ENCODE data around the gene TMEM140. TPM values are rescaled to one million over a fixed set of nuclear protein-coding genes. Genes with fewer than 3 reads are reported as not detected.

TMEM140 gene
- total and polyA plus RNA-seq, 2 of the 13 experiments (the other 11 are each of a cell fraction or from before 2014, with no cell fraction given): 9.2 to 21.7 TPM

DNA sequence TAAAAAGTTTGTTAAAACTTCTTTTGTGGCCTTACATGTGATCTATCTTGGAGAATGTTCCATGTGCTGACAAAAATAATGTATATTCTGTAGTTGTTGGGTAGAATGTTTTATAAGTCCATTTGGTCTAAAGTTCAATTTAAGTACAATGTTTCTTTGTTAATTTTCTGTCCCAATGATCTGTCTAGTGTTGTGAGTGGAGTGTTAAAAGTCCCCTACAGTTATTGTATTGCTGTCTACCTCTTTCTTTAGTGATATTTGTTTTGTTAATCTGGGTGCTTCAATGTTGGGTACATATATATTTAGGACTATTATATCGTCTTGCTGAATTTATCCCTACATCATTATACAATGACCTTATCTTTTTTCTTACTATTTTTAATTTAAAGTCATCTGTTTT, 6.9 kb downstream of the TMEM140 start:
- intact Hi-C loops (cut with micrococcal nuclease; ENCODE audit: unreplicated experiment): loop anchor here (2.0 kb wide), 1 partner anchor 16 kb away; the partner anchor contains the start of gene CYREN
- CTCF ChIA-PET (ENCODE audit: low intra/inter-chr PET ratio, low total read pairs): no interaction called here
- Histone ChIP-seq H3K27me3 (ENCODE audit: control insufficient read depth in 1 of 2, insufficient read depth in 2 of 2, low read length in 2 of 2) (no peaks in the 10 kb centered on the region), H3K4me1 (ENCODE audit: insufficient read depth, low read length) (peaks cover 77% of the 10 kb centered on the region), H3K79me2 (ENCODE audit: insufficient read depth, low read length) (peaks cover 91% of the 10 kb centered on the region), H2AFZ (ENCODE audit: low read length) (no peak overlapping the region), H3K4me2 (ENCODE audit: low read depth, low read length) (peak overlapping the region; percentile 50), H3K9me3 (ENCODE audit: low read length) (peaks cover 20% of the 10 kb centered on the region), H3K27ac (ENCODE audit: extremely low read length, insufficient read depth, low read length) (no peak overlapping the region), H4K20me1 (ENCODE audit: insufficient read depth, low read length) (no peaks in the 10 kb centered on the region; the same call in none of the 2 replicates), H3K9ac (ENCODE audit: insufficient read depth, low read depth, low read length) (no peak overlapping the region), H3K36me3 (replicated peaks in 1 of 2; ENCODE audit: control insufficient read depth in 1 of 2, insufficient read depth in 2 of 2, low read length in 2 of 2) (peaks cover 4 to 22% of the 10 kb centered on the region in 2 experiments; a peak in 3 of 5 replicates), H3K4me3 (replicated peaks in 1 of 3; ENCODE audit: insufficient read depth in 1 of 3, low read depth in 2 of 3, low read length in 3 of 3) (no peak overlapping the region)
- DNase-seq (ENCODE audit: low spot score) (peak; percentile 49), ATAC-seq (peak; percentile 58), FAIRE-seq (no peak)
- TF ChIP-seq U2AF2 (IDR thresholded peaks at IDR 0.05; ENCODE audit: low read depth, low read length) (no peak), SOX13 (IDR thresholded peaks at IDR 0.05) (no peak), SOX13 (CRISPR knock-in tag; conservative IDR thresholded peaks at IDR 0.05 in 1 of 2, IDR thresholded peaks at IDR 0.05 in 1 of 2) (peak in 1 of 2 experiments; percentile 78; a peak in 2 of 4 replicates), CAMTA2 (CRISPR knock-in tag; IDR thresholded peaks at IDR 0.05; ENCODE audit: borderline replicate concordance) (no peak), ZFP62 (CRISPR knock-in tag; IDR thresholded peaks at IDR 0.05) (no peak), HNF4A (CRISPR knock-in tag; IDR thresholded peaks at IDR 0.05) (peak; percentile 19; the same call in 1 of the 2 replicates), ZNF432 (CRISPR knock-in tag; IDR thresholded peaks at IDR 0.05; ENCODE audit: borderline replicate concordance) (no peak), HNRNPK (IDR thresholded peaks at IDR 0.05; ENCODE audit: low read depth, low read length, poor library complexity, severe bottlenecking) (no peak), ZBTB3 (CRISPR knock-in tag; IDR thresholded peaks at IDR 0.05; ENCODE audit: borderline replicate concordance, low read depth) (no peak), NCOR1 (IDR thresholded peaks at IDR 0.05; ENCODE audit: borderline replicate concordance, low read length) (0 out of 2 replicates have a peak, but pooled peaks have one; percentile 34), ZNF569 (CRISPR knock-in tag; IDR thresholded peaks at IDR 0.05; ENCODE audit: borderline replicate concordance) (no peak), SOX5 (CRISPR knock-in tag; IDR thresholded peaks at IDR 0.05; ENCODE audit: borderline replicate concordance) (peak; percentile 65; the same call in 1 of the 2 replicates), ZNF496 (CRISPR knock-in tag; IDR thresholded peaks at IDR 0.05; ENCODE audit: insufficient replicate concordance) (no peak)
- TF ChIP-seq, protein P1, sequence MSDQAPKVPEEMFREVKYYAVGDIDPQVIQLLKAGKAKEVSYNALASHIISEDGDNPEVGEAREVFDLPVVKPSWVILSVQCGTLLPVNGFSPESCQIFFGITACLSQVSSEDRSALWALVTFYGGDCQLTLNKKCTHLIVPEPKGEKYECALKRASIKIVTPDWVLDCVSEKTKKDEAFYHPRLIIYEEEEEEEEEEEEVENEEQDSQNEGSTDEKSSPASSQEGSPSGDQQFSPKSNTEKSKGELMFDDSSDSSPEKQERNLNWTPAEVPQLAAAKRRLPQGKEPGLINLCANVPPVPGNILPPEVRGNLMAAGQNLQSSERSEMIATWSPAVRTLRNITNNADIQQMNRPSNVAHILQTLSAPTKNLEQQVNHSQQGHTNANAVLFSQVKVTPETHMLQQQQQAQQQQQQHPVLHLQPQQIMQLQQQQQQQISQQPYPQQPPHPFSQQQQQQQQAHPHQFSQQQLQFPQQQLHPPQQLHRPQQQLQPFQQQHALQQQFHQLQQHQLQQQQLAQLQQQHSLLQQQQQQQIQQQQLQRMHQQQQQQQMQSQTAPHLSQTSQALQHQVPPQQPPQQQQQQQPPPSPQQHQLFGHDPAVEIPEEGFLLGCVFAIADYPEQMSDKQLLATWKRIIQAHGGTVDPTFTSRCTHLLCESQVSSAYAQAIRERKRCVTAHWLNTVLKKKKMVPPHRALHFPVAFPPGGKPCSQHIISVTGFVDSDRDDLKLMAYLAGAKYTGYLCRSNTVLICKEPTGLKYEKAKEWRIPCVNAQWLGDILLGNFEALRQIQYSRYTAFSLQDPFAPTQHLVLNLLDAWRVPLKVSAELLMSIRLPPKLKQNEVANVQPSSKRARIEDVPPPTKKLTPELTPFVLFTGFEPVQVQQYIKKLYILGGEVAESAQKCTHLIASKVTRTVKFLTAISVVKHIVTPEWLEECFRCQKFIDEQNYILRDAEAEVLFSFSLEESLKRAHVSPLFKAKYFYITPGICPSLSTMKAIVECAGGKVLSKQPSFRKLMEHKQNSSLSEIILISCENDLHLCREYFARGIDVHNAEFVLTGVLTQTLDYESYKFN (CRISPR knock-in tag; conservative IDR thresholded peaks at IDR 0.05): 0 out of 2 replicates have a peak, but pooled peaks have one; percentile 12
- TF ChIP-seq, protein P2, sequence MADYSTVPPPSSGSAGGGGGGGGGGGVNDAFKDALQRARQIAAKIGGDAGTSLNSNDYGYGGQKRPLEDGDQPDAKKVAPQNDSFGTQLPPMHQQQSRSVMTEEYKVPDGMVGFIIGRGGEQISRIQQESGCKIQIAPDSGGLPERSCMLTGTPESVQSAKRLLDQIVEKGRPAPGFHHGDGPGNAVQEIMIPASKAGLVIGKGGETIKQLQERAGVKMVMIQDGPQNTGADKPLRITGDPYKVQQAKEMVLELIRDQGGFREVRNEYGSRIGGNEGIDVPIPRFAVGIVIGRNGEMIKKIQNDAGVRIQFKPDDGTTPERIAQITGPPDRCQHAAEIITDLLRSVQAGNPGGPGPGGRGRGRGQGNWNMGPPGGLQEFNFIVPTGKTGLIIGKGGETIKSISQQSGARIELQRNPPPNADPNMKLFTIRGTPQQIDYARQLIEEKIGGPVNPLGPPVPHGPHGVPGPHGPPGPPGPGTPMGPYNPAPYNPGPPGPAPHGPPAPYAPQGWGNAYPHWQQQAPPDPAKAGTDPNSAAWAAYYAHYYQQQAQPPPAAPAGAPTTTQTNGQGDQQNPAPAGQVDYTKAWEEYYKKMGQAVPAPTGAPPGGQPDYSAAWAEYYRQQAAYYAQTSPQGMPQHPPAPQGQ (CRISPR knock-in tag; IDR thresholded peaks at IDR 0.05; ENCODE audit: borderline replicate concordance): no peak
- TF ChIP-seq, protein P3, sequence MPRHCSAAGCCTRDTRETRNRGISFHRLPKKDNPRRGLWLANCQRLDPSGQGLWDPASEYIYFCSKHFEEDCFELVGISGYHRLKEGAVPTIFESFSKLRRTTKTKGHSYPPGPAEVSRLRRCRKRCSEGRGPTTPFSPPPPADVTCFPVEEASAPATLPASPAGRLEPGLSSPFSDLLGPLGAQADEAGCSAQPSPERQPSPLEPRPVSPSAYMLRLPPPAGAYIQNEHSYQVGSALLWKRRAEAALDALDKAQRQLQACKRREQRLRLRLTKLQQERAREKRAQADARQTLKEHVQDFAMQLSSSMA (CRISPR knock-in tag; IDR thresholded peaks at IDR 0.05): no peak
- TF ChIP-seq, protein P4, sequence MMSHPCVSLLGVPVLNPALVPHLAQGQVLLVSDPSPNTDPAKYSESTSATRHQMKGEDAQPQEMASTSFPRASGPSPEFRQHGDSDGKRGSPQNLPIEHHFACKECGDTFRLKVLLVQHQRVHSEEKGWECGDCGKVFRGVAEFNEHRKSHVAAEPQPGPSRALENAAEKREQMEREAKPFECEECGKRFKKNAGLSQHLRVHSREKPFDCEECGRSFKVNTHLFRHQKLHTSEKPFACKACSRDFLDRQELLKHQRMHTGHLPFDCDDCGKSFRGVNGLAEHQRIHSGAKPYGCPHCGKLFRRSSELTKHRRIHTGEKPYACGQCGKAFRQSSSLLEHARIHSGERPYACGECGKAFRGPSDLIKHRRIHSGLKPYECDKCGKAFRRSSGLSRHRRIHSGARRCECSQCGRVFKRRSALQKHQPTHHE (CRISPR knock-in tag; IDR thresholded peaks at IDR 0.05; ENCODE audit: borderline replicate concordance): no peak
- WGBS (ENCODE audit: low lambda C conversion rate): 40% methylated on average over 1 of the region's 1 CpG
- POLR2A ChIA-PET: no interaction called here
- in situ Hi-C loops (cut with HindIII; ENCODE audit: extremely low pct_ligation_motif_present, low pct_unique_long_range_greater_than_20kb): no loop called here
- no TSS peak for BruUV-seq (replicated peaks)
